Lung microvascular endothelial cell (primary cell): Measurements from ENCODE around the gene MFRP. TPM values are rescaled to one million over a fixed set of nuclear protein-coding genes. Genes with fewer than 3 reads are reported as not detected.
"Not testable (repeated sequence)": the region's sequence is repeated elsewhere in the genome, so short reads cannot be mapped to it uniquely, and the experiment has no call there.

Experiments
- DNase-seq, 2 donors: peaks; one replicate each; pipeline versions ENCODE4 v3.0.0 to v3.0.0-alpha.2; 2010; ENCODE audit warnings: low read depth in 2 of 2
- total RNA-seq: library from RNA; depleted of rRNA; stranded (reverse); fragments of >200 nt; gene quantifications from 2 replicates; pipeline ENCODE4 v1.2.1, GENCODE V29; 2014

Gene MFRP
- total RNA-seq, result under 0.01 TPM in 1 of 2 replicates, not detected in the other

DNA sequence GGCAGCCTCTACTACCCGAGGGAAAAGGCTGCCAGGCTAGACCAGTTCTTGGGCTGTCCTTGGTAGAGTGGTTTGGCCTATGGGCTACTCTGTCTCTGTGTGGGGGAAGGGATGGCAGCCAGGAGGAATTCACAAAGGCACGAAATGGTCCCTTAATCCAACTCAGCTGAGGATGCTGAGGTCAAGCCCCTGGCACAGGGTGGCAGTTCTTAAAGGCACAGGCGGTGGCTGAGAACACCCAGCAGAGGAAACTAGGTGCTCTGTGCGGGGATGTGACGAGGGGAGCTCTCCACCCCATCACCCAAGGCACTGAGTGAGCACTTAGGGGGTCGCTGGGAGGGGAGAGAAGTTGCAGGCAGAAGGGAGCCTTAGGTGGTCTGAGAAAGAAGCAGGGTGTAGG is at the start of gene MFRP:
TSS of gene MFRP (minus strand) at position 101 of the 400 bp plus-strand sequence. CDS start 192 bp downstream, outside the sequence.
- no peak for DNase-seq

DNA sequence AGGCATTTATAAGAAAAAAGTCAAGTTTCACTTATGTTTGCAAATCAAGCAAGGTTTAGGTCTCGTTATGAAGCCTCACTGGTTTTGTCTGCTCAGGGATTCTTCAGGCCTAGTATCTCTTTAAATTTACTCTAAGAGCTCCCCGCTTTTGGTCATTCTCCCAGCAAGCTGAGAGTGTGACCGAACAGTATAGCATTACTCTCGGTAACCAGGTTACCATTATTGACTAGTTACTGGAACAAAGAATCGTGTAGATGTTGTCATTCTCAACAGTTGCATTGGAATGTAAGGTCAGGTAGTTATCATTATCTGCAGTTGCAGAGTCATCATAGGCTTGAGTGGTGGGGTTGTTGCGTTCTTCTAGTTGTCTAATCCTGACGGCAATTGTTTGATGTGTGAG is 44.8 kb upstream of the MFRP start:
- no peak for DNase-seq

GRCh38 chr11:119389611-119390254 is 43.2 kb upstream of the MFRP start:
- DNase-seq, result no peak

- no peak for DNase-seq
Measured at GRCh38 chr11:119388103-119388502, 41.6 kb upstream of the MFRP start.

DNA sequence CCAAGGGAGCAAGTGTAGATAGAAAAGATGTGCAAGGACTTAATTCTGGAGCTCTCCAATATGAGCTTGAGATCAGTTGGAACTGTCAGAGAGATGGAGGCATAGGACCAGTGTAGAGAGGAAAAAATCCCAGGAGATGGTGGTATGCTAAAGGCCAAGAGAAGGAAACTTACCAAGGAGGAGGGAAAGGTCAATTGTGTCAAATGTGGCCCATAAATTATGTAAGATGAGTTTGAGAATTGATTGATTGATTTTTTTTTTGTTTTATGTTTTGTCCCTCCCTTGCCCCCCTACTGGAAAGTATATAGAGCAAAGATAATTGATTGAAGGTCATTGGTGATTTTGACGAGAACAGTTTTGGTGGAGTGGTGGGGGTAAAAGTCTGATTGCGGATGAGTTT is 37.8 kb upstream of the MFRP start:
- DNase-seq, result no peak

DNA sequence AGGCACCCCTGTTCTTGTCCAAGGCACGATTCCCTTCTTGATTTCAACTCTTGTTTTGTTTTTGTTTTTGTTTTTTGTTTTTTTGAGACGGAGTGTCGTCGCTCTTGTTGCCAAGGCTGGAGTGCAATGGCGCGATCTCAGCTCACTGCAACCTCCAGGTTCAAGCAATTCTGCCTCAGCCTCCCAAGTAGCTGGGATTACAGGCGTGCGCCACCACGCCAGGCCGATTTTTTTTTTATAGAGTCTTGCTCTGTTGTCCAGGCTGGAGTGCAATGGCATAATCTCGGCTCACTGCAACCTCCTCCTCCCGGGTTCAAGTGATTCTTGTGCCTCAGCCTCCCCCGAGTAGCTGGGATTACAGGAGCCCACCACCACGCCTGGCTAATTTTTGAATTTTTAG is 36.0 kb upstream of the MFRP start:
- not testable (repeated sequence) for DNase-seq

DNA sequence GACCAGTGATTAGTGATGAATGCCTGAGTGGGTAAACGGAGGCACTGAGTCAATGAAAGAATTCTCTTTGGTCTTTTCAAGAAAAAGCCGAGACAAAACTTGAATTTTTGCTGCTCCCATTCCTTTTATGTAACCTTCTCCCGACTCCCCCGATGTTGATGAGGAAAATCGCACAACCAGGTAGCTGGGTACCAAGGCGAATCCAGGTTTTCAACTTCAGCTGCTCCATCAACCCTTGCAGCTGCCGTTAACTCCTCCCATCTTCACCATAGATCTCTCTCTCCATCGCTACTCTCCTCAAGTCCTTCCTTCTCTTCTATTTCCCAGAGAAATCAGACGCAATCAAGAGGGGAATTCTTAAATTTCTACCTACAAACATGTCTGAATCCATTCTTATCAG is 35.6 kb upstream of the MFRP start:
- DNase-seq, result no peak

DNA sequence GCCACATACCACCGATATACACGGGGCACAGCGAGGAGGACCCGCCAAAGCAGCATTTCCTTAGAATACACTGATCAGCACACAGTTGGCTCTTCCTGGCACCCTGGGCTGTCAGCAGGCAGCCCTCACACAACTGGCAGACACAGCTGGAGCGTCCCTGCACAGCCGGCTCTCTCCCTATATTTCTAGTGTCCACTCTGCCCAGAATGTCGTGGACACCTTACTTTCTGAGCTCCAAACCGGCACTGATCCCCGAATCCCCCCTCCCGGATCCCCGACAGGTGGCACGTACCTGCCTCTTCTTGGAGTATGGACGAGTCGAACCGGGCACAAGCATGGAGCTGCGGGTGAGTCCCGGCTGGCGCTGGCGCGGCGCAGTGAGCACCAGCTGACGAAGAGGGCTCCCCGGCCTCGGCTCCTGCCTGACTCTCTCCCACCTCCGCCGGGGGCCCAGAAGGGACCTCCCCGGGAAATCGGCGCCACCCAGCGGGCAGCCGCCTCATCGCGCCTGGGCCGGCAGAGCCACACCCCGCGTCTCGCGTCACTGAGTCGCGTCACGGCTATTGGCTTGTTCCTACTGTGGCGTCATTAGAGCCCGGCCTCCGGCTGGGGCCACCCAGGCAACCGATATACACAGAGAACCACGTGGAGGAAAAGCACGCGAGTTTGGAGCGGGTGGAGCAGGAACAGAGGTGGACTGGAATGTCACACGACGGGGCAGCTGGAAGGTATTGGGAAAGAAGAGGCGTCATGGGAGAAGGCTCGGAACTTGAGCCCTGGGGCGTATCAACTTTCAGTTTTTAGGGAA is 34.9 kb upstream of the MFRP start, which contains the start of gene USP2:
TSS of gene USP2 (minus strand) at position 510 of the 808 bp plus-strand sequence. CDS start 8,210 bp downstream, outside the sequence.
- DNase-seq, result peak; percentile 93 to 98

- peak in 1 of 2 donors; percentile 14 for DNase-seq
Measured at GRCh38 chr11:119380827-119381180, 34.3 kb upstream of the MFRP start.

DNA sequence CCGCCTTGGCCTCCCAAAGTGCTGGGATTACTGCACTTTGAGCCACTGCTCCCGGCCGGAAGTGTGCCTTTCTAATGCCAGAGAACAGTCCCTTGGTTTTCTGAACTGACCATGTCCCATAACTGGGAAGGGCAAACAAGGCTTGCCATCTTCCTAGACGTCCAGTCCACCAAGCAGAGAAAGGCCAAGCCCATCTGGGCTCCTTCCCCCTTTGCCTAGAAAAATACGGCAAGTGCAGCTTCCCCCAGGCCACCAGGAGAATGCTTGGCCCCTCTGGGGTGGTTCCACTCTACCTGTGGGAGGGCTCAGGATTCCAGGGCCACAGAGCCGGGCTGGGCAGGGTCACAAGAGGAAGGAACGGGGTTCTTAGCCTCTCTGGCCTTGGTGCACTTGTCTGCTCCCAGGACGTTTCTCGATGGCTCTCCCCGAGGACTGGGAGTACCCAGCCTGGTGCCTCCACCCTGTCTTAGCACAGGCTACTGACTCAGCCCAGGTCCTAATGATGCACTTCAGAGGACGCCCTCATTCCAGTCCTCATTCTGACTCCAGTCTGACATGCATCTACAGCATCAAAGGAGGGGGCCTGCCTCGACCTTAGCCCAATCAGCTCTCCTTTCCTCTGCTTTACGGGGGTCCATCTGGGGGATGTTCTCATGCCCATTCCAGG is 33.8 kb upstream of the MFRP start:
- DNase-seq, result no peak

GRCh38 chr11:119378851-119379465 is 32.5 kb upstream of the MFRP start:
- no peak for DNase-seq

DNA sequence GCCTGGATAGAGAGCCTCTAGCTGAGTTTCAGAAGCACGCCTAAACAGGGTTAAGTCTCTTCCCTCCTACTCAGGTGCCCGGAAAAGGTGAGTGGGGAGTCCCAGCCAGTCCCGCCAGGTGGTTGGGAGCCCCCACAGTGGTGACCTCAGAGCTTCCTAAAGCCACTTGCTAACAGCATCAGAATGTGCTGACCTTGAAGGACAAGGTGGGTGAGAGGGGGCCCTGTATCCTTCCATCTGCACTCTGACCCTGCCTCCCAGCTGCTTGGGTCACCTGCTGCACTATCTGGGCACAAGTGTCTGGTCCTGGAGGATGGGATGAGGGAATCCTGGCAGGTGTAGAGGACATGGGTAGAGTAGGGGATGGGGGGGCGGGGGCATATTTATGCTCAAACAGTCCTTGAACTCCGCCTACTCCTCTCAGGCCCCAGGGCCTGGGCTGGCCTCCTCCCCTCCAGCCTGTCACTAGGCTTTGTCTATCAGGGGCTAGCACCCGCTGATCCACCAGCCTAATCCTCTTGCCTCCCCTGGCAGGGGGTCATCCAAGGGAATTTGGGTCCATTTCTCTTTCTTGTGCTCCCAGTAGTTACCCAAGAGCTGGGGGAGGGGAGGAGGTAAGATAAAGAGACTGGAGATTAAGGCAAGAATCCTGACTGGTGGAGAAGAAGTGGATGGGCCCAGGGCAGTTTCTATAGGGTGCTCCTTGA is 31.6 kb upstream of the MFRP start:
- no peak for DNase-seq

- peak in 1 of 2 donors; percentile 37 for DNase-seq
Measured at GRCh38 chr11:119377112-119377901, 30.8 kb upstream of the MFRP start.

GRCh38 chr11:119376197-119376847 is 29.8 kb upstream of the MFRP start:
- DNase-seq, result no peak

- no peak for DNase-seq
Measured at GRCh38 chr11:119375337-119376196, 29.1 kb upstream of the MFRP start.

DNA sequence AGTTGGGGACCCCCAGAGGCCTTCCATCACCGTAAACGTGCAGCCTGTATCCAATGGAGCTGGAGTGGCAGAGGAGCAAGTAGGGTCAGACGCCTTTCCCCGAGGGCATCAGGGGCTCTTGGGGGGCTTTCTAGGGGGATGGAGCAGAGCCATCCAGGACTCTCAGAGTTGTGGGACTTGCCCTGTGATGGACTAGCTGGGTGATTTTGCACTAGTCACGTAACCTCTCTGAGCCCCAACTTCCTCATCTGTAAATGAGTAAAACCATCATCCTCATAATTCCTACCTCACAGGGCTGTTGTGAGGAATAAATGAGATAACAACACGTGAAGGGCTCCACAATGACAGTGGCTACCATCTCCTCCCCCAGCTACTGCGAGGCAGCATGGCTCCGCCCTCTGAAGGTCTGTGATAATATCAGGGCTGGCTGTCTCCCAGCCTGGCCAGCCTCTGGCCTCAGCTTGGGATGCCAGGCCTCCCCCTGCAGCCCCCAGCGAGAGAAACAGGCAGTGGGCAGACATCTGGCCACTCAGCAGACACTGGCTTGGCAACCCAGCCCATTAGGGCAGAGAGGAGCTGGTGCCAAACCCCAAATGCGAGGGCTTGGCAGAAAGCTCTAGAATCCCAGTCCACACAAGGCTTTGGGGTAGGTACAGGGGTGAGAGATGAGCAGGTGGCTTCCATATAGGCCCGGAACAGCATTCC is 28.3 kb upstream of the MFRP start:
- no peak for DNase-seq

DNA sequence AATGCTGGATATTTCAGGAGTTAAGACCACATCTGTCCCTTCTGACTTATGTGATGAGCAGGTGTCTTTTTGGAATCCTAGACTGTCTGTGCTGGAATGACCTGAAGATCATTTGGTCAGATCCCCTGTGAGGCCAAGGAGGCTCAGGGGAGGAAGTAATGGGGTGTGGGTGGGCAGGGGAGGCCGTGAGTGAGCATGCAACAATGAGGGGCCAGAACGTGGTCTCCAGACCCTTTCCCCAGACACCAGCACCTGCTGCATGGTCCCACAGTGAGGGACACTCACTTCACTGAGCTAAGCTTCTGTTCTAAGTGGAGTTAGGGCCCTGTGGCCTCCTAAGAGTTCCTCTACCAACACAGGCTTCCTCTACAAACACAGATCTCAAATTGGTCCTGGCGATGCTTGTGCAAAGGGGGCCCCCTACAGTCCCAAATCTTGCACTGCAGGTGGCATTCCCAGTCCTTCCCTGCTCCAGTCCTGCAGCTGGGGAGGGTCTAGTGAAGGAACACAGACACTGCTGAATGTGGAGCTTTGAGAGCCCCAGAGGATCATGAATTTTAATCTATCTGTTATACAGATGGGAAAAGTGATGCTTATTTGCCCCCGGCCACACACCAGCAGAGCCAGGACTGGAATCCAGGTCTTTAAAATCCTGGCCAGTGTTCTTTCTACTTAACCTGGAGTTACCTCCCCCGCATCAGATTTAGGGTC is 27.6 kb upstream of the MFRP start:
- DNase-seq, result peak; percentile 78 to 87
